ENCODE measurements around the gene PAN3. TPM values are rescaled to one million over a fixed set of nuclear protein-coding genes. Genes with fewer than 3 reads are reported as not detected.

PAN3 gene
- total RNA-seq, 2 experiments from 2014 or later: 26.0 to 28.3 TPM

DNA sequence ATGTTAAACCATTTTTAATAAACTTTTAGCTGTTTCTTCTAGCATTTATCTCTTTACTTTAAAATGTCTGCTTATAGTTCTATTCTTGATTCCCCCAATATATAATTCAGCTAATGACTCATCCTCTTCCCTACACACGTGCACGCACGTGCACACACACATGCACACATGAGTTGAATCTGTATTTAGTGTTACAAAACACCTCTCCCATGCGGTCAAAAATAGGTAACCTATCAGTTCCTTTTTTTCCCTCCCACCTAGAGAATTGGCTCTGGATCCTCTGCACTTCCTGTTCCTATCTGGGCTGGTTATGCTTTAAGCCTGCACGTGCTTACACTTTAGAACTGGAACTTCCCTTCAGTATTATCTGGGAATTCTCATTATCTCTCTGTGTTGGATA is 144.1 kb downstream of the PAN3 start:
- no peak overlapping the region for H3K4me3 Mint-ChIP-seq
- peaks cover 39% of the 10 kb centered on the region for H3K36me3 Mint-ChIP-seq
- no peak for DNase-seq
- no peak overlapping the region for H3K27ac Mint-ChIP-seq
- intact Hi-C loops (cut with micrococcal nuclease): loop anchor here (10.0 kb wide), 1 partner anchor 228 kb away; no protein-coding TSS in a partner anchor
- no peaks in the 10 kb centered on the region for H3K4me1 Mint-ChIP-seq (ENCODE audit: low read depth)
- H3K9me3 Mint-ChIP-seq: no peaks in the 10 kb centered on the region
- H3K27me3 Mint-ChIP-seq: no peaks in the 10 kb centered on the region
- ChIA-PET POLR2A (no interaction called here), CTCF (no interaction called here)

- Mint-ChIP-seq H3K27ac (no peak overlapping the region), H3K9me3 (no peaks in the 10 kb centered on the region), H3K4me3 (no peak overlapping the region), H3K36me3 (peaks cover 46% of the 10 kb centered on the region), H3K4me1 (ENCODE audit: low read depth) (no peaks in the 10 kb centered on the region), H3K27me3 (no peaks in the 10 kb centered on the region)
- POLR2A ChIA-PET: no interaction called here
- CTCF ChIA-PET: no interaction called here
- DNase-seq: no peak
- intact Hi-C loops (cut with micrococcal nuclease): loop anchor here (10.0 kb wide), 1 partner anchor 229 kb away; no protein-coding TSS in a partner anchor
Measured at GRCh38 chr13:28283600-28283999, 145.3 kb downstream of the PAN3 start.

GRCh38 chr13:28286263-28286662 is 147.9 kb downstream of the PAN3 start:
- CTCF ChIA-PET: no interaction called here
- Mint-ChIP-seq H3K4me3 (no peak overlapping the region), H3K4me1 (ENCODE audit: low read depth) (no peaks in the 10 kb centered on the region), H3K27ac (no peak overlapping the region), H3K27me3 (no peaks in the 10 kb centered on the region), H3K9me3 (no peaks in the 10 kb centered on the region), H3K36me3 (peaks cover 46% of the 10 kb centered on the region)
- intact Hi-C loops (cut with micrococcal nuclease): loop anchor here (10.0 kb wide), 1 partner anchor 231 kb away; no protein-coding TSS in a partner anchor
- POLR2A ChIA-PET: no interaction called here
- no peak for DNase-seq

DNA sequence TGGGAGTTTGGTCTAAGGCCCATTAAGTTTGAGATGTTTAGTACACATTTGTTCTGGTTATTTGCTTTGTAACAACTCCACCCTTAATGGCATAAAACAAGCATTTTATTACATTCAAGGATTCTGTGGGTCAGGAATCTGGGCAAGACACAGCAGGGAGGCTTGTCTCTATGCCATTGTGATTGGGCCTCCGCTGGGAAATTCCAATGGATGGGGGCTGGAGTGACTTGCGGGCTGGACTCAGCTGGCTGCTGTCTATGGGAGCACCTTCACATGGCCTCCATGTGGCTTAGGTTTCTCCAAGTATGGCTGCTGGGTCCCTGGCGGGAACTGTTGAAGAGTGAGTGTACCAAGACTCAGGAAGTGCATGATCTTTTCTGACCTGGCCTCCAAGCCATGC is 159.0 kb downstream of the PAN3 start:
- peaks cover 18% of the 10 kb centered on the region for H3K4me1 Mint-ChIP-seq (ENCODE audit: low read depth)
- POLR2A ChIA-PET: no interaction called here
- H3K9me3 Mint-ChIP-seq: no peaks in the 10 kb centered on the region
- intact Hi-C loops (cut with micrococcal nuclease): no loop called here
- no peak overlapping the region for H3K4me3 Mint-ChIP-seq
- H3K27me3 Mint-ChIP-seq: no peaks in the 10 kb centered on the region
- no peak overlapping the region for H3K27ac Mint-ChIP-seq
- DNase-seq: no peak
- H3K36me3 Mint-ChIP-seq: peaks cover 23% of the 10 kb centered on the region
- CTCF ChIA-PET: no interaction called here

GRCh38 chr13:28299916-28300315 is 161.6 kb downstream of the PAN3 start:
- DNase-seq: no peak
- ChIA-PET CTCF (no interaction called here), POLR2A (no interaction called here)
- Mint-ChIP-seq H3K27me3 (no peaks in the 10 kb centered on the region), H3K27ac (no peak overlapping the region), H3K9me3 (no peaks in the 10 kb centered on the region), H3K4me1 (ENCODE audit: low read depth) (peaks cover 18% of the 10 kb centered on the region), H3K4me3 (no peak overlapping the region), H3K36me3 (peaks cover 5% of the 10 kb centered on the region)
- intact Hi-C loops (cut with micrococcal nuclease): no loop called here

- H3K27me3 Mint-ChIP-seq: no peaks in the 10 kb centered on the region
- DNase-seq: no peak
- intact Hi-C loops (cut with micrococcal nuclease): no loop called here
- H3K4me3 Mint-ChIP-seq: no peak overlapping the region
- no peaks in the 10 kb centered on the region for H3K9me3 Mint-ChIP-seq
- CTCF ChIA-PET: no interaction called here
- H3K36me3 Mint-ChIP-seq: no peaks in the 10 kb centered on the region
- H3K27ac Mint-ChIP-seq: no peak overlapping the region
- POLR2A ChIA-PET: no interaction called here
- peaks cover 18% of the 10 kb centered on the region for H3K4me1 Mint-ChIP-seq (ENCODE audit: low read depth)
Measured at GRCh38 chr13:28301839-28302238, 163.5 kb downstream of the PAN3 start.

DNA sequence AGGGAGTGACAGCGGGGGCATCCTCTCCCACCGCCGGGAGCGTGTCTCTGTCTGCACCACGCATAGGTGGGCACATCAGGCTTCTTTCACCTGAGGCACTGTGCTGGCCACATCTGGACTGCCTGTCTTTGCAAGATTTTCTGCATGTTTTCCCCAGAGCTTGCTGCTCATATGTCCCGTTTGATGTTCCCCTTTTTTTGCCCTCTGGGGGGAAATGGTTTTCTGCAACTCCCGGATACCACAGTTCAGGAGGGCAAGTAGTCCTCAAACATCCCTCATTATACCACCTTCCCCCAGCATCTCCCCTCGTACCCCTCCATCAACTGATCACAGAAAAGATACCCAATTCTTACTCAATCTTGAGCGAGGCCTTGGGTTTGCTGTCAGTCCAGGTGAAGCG is 168.0 kb downstream of the PAN3 start:
- H3K9me3 Mint-ChIP-seq: no peaks in the 10 kb centered on the region
- CTCF ChIA-PET: no interaction called here

DNA sequence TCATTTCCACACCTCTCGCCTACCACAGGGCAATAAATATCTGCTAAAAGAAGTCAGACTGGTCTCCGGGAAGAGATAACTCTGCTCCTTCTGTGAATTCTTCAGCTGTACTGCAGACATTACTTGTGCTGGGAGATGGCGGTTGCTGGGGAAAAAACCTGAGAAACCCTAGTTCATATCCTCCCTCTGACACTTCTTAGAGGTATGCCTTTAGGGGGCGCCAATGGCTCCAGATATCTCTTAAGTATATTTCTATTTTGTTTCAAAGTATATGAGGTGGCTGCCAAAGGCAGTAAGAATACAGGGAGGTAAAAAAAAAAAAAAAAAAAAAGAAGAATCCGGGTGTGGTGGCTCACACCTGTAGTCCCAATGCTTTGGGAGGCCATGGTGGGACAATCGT is 175.2 kb downstream of the PAN3 start:
- H3K4me1 Mint-ChIP-seq (ENCODE audit: low read depth): no peaks in the 10 kb centered on the region
- no peaks in the 10 kb centered on the region for H3K9me3 Mint-ChIP-seq
- H3K4me3 Mint-ChIP-seq: no peak overlapping the region
- no peaks in the 10 kb centered on the region for H3K27me3 Mint-ChIP-seq
- no peaks in the 10 kb centered on the region for H3K36me3 Mint-ChIP-seq
- ChIA-PET CTCF (no interaction called here), POLR2A (no interaction called here)
- intact Hi-C loops (cut with micrococcal nuclease): no loop called here
- H3K27ac Mint-ChIP-seq: no peak overlapping the region
- peak; percentile 24 for DNase-seq

More for the DNA sequence above, 168.0 kb downstream of the PAN3 start:
- intact Hi-C loops (cut with micrococcal nuclease): no loop called here
- Mint-ChIP-seq H3K4me1 (ENCODE audit: low read depth) (peaks cover 8% of the 10 kb centered on the region), H3K27ac (no peak overlapping the region), H3K27me3 (no peaks in the 10 kb centered on the region), H3K4me3 (no peak overlapping the region), H3K36me3 (no peaks in the 10 kb centered on the region)
- POLR2A ChIA-PET: no interaction called here
- no peak for DNase-seq

DNA sequence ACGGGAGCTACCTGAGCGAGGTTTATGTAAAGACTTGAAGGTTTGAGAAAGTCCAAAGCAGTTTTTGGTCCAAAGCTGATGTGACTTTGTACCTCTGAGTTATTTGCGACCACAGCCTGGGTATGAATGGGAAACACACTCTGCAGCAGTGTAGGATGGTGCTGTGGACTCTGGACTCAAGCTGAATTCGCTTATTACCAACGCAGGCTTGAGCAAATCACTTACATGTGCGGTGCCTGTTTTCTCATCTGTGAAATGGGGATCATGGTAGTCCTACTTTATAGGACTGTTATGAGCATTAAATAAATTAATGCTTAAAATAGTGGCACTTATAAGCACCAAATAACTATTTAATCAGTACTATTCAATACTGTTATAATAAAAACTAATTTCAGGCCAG is 176.5 kb downstream of the PAN3 start:
- no peaks in the 10 kb centered on the region for H3K36me3 Mint-ChIP-seq
- ChIA-PET POLR2A (no interaction called here), CTCF (no interaction called here)
- H3K27me3 Mint-ChIP-seq: no peaks in the 10 kb centered on the region
- no peak for DNase-seq
- H3K27ac Mint-ChIP-seq: no peak overlapping the region
- no peaks in the 10 kb centered on the region for H3K9me3 Mint-ChIP-seq
- no peaks in the 10 kb centered on the region for H3K4me1 Mint-ChIP-seq (ENCODE audit: low read depth)
- intact Hi-C loops (cut with micrococcal nuclease): no loop called here
- H3K4me3 Mint-ChIP-seq: no peak overlapping the region

GRCh38 chr13:28316129-28316528 is 177.8 kb downstream of the PAN3 start:
- ChIA-PET POLR2A (no interaction called here), CTCF (interaction anchor here (0.8 to 1.3 kb wide), 2 partner anchors 10 to 480 kb away, joined by 3 read pairs; no protein-coding TSS in a partner anchor)
- no peaks in the 10 kb centered on the region for H3K36me3 Mint-ChIP-seq
- H3K4me1 Mint-ChIP-seq (ENCODE audit: low read depth): no peaks in the 10 kb centered on the region
- H3K4me3 Mint-ChIP-seq: no peak overlapping the region
- no peaks in the 10 kb centered on the region for H3K9me3 Mint-ChIP-seq
- no peak overlapping the region for H3K27ac Mint-ChIP-seq
- no peaks in the 10 kb centered on the region for H3K27me3 Mint-ChIP-seq
- DNase-seq: no peak
- intact Hi-C loops (cut with micrococcal nuclease): no loop called here

DNA sequence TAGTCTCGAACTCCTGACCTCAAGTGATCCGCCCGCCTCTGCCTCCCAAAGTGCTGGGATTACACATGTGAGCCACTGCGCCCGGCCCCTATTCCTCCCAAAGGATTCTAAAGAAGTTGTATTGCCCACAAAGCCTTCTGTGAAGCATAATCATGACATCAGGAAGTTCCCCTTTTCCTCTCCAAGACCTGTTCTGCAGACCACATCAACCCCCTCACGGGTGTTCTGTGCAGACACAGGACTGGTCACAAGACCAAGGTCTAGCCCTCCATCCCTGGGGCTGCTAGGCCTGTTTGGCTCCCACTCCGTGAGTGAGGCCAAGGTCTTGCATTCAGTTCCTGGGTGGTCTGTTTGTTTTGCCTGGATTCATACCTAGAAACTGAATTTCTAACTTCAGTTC is 178.5 kb downstream of the PAN3 start:
- Mint-ChIP-seq H3K4me3 (no peak overlapping the region), H3K27ac (no peak overlapping the region), H3K4me1 (ENCODE audit: low read depth) (no peaks in the 10 kb centered on the region), H3K27me3 (no peaks in the 10 kb centered on the region), H3K36me3 (no peaks in the 10 kb centered on the region), H3K9me3 (no peaks in the 10 kb centered on the region)
- ChIA-PET CTCF (interaction anchor here (1.3 kb wide), 1 partner anchor 480 kb away, joined by 3 read pairs; no protein-coding TSS in a partner anchor), POLR2A (no interaction called here)
- intact Hi-C loops (cut with micrococcal nuclease): no loop called here
- no peak for DNase-seq

DNA sequence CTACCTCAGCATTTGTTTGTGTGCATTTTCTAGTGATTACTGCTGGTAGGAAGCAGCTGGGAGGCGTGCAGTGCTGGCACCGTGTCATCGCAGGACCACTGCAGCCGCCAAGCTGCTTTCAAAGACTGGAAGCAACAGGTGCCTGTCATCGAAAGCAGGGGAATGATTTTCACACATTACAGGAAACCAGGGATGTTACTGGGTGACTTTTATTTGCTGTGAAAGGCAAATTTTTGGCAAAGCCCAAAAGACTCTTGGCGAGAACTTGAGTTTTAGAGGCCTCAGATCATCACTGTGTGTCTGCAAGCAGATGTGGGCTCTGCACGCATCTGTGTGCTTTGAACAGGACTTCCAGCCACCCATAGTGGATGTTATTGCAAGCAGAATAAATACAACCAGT is 180.2 kb downstream of the PAN3 start:
- DNase-seq: no peak
- H3K9me3 Mint-ChIP-seq: no peaks in the 10 kb centered on the region
- ChIA-PET POLR2A (no interaction called here), CTCF (interaction anchor here (1.0 kb wide), 1 partner anchor 478 kb away, joined by 4 read pairs; no protein-coding TSS in a partner anchor)
- intact Hi-C loops (cut with micrococcal nuclease): no loop called here
- H3K27me3 Mint-ChIP-seq: no peaks in the 10 kb centered on the region
- H3K4me1 Mint-ChIP-seq (ENCODE audit: low read depth): no peaks in the 10 kb centered on the region
- H3K27ac Mint-ChIP-seq: no peak overlapping the region
- H3K4me3 Mint-ChIP-seq: no peak overlapping the region
- no peaks in the 10 kb centered on the region for H3K36me3 Mint-ChIP-seq

GRCh38 chr13:28319528-28319927 is 181.2 kb downstream of the PAN3 start:
- intact Hi-C loops (cut with micrococcal nuclease): no loop called here
- no peak overlapping the region for H3K27ac Mint-ChIP-seq
- H3K4me1 Mint-ChIP-seq (ENCODE audit: low read depth): peaks cover 3% of the 10 kb centered on the region
- ChIA-PET CTCF (interaction anchor here (0.8 kb wide), 1 partner anchor 477 kb away, joined by 3 read pairs; no protein-coding TSS in a partner anchor), POLR2A (no interaction called here)
- no peaks in the 10 kb centered on the region for H3K27me3 Mint-ChIP-seq
- no peaks in the 10 kb centered on the region for H3K9me3 Mint-ChIP-seq
- H3K36me3 Mint-ChIP-seq: no peaks in the 10 kb centered on the region
- no peak overlapping the region for H3K4me3 Mint-ChIP-seq
- DNase-seq: no peak
